Suprapubic skin (tissue), 4 donors: ENCODE data around the gene ASZ1.

ENCODE experiments used
- POLR2A ChIP-seq, 2 donors: fragments of 450-650 bp; IDR thresholded peaks; one replicate each; pipeline ENCODE4 v1.6.1; 2017; ENCODE audit warnings: antibody characterized with exemption in 2 of 2, mild to moderate bottlenecking in 2 of 2, moderate library complexity in 2 of 2
- POLR2AphosphoS5 ChIP-seq, 3 donors: sonication (generic); formaldehyde crosslinking; IDR thresholded peaks; one replicate each; pipeline ENCODE4 v1.6.1; 2017; ENCODE audit warnings: antibody characterized with exemption in 3 of 3
- TF ChIP-seq, protein P1 (sequence below), 2 donors: fragments of 200-600 bp in 1 of 2; fragments of 450-650 bp in 1 of 2; sonication (generic) in 1 of 2; IDR thresholded peaks; one replicate each; pipeline ENCODE4 v1.5.1; 2016 to 2019; ENCODE audit warnings: antibody characterized with exemption in 2 of 2, mild to moderate bottlenecking in 1 of 2, moderate library complexity in 1 of 2

GRCh38 chr7:117472335-117472734 is 45.0 kb upstream of the ASZ1 start:
- TF ChIP-seq POLR2A (IDR thresholded peaks at IDR 0.05) (no peak), POLR2AphosphoS5 (IDR thresholded peaks at IDR 0.05) (no peak)
- TF ChIP-seq, protein P1, sequence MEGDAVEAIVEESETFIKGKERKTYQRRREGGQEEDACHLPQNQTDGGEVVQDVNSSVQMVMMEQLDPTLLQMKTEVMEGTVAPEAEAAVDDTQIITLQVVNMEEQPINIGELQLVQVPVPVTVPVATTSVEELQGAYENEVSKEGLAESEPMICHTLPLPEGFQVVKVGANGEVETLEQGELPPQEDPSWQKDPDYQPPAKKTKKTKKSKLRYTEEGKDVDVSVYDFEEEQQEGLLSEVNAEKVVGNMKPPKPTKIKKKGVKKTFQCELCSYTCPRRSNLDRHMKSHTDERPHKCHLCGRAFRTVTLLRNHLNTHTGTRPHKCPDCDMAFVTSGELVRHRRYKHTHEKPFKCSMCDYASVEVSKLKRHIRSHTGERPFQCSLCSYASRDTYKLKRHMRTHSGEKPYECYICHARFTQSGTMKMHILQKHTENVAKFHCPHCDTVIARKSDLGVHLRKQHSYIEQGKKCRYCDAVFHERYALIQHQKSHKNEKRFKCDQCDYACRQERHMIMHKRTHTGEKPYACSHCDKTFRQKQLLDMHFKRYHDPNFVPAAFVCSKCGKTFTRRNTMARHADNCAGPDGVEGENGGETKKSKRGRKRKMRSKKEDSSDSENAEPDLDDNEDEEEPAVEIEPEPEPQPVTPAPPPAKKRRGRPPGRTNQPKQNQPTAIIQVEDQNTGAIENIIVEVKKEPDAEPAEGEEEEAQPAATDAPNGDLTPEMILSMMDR (IDR thresholded peaks at IDR 0.05): no peak
